K562 (cell line): ENCODE measurements around the gene ADRM1. TPM values are rescaled to one million over a fixed set of nuclear protein-coding genes. Genes with fewer than 3 reads are reported as not detected.
A peak's percentile ranks its signal among the peaks of the same experiment; 100 is the strongest.

Experiments
- ATAC-seq: fragments of 200-7000 bp; cut with Tn5 transposase; 3 replicates; pipeline ENCODE4 v1.9.1; 2020; ENCODE audit warnings: moderate library complexity
- BruUV-seq: library from RNA; stranded (reverse); fragments of 400-500 nt; replicated peaks from 2 replicates; lab custom pipeline; 2021; lab: Mats Ljungman, UMichigan
- CTCF ChIA-PET: fragments of 300-600 bp; formaldehyde crosslinking; extraction: SDS; loops from one replicate; lab custom pipeline; 2021; ENCODE audit warnings: low intra/inter-chr PET ratio; lab: Yijun Ruan, JAX
- POLR2A ChIA-PET: fragments of 300-600, 350-650 bp; sonication (Branson Sonifier 250); formaldehyde crosslinking; extraction: SDS; loops from one replicate; lab custom pipeline; 2021; ENCODE audit warnings: antibody characterized with exemption, inconsistent platforms; lab: Yijun Ruan, JAX
- DNase-seq, 4 experiments: peaks; one replicate each; pipeline versions ENCODE4 v3.0.0 to v3.0.0-alpha.2; 2011 to 2018; ENCODE audit warnings: low spot score in 3 of 4, mixed read lengths in 3 of 4; ENCODE audit errors: extremely low read depth in 1 of 4
- FAIRE-seq: peaks from 2 replicates; lab custom pipeline; 2011; peaks lifted over from hg19 to GRCh38; lab: Jason Lieb, UNC
- H2AFZ ChIP-seq: 2 replicates; pipeline ENCODE4 v1.6.0; 2011; ENCODE audit warnings: low read depth, low read length, control low read depth, inconsistent platforms
- H3K27ac ChIP-seq: fragments of 200-600 bp; 3 replicates; pipeline ENCODE4 v1.8.0; 2011; ENCODE audit warnings: low read depth, mild to moderate bottlenecking, control low read depth, inconsistent platforms, low read length, moderate library complexity, mixed read lengths; ENCODE audit errors: extremely low read depth
- H3K27me3 ChIP-seq, 2 experiments: fragments of 300-600 bp in 1 of 2; 2 replicates in 1 of 2; 3 replicates in 1 of 2; pipeline versions ENCODE4 v1.6.0 to v1.8.0; 2011; ENCODE audit warnings: inconsistent platforms in 2 of 2, low read length in 2 of 2, mild to moderate bottlenecking in 1 of 2, mixed read lengths in 1 of 2, moderate library complexity in 1 of 2; ENCODE audit not compliant: control insufficient read depth in 2 of 2, insufficient read depth in 2 of 2
- H3K36me3 ChIP-seq: fragments of 300-600 bp; 3 replicates; pipeline ENCODE4 v1.8.0; 2011; ENCODE audit warnings: mild to moderate bottlenecking, low read length, inconsistent platforms; ENCODE audit not compliant: control insufficient read depth, insufficient read depth
- H3K4me1 ChIP-seq, 2 experiments: fragments of 200-600 bp in 1 of 2; replicated peaks in 1 of 2; 2 replicates in 1 of 2; 3 replicates in 1 of 2; pipeline versions ENCODE4 v1.5.1 to v1.8.0; 2011; ENCODE audit warnings: inconsistent platforms in 2 of 2, low read length in 2 of 2, mild to moderate bottlenecking in 1 of 2, mixed read lengths in 1 of 2, moderate library complexity in 1 of 2; ENCODE audit not compliant: control insufficient read depth in 2 of 2, insufficient read depth in 2 of 2
- H3K4me2 ChIP-seq: 2 replicates; pipeline ENCODE4 v1.6.1; 2011; ENCODE audit warnings: low read length, control low read depth, inconsistent platforms, mixed read lengths; ENCODE audit not compliant: insufficient read depth
- H3K4me3 ChIP-seq: fragments of 200-600 bp; sonication (generic), shearing (Covaris generic); 2 replicates; pipeline ENCODE4 v1.5.1; 2016; ENCODE audit warnings: control low read depth, inconsistent platforms
- H3K79me2 ChIP-seq: fragments of 200-600 bp; 3 replicates; pipeline ENCODE4 v1.8.0; 2011; ENCODE audit warnings: low read length, inconsistent platforms; ENCODE audit not compliant: control insufficient read depth, insufficient read depth
- H3K9ac ChIP-seq, 2 experiments: 2 replicates each; pipeline versions ENCODE4 v1.6.0 to v1.6.1; 2011; ENCODE audit warnings: low read depth in 2 of 2, low read length in 2 of 2, control low read depth in 1 of 2, inconsistent platforms in 1 of 2, mild to moderate bottlenecking in 1 of 2, mixed read lengths in 1 of 2; ENCODE audit not compliant: insufficient read depth in 1 of 2
- H3K9me1 ChIP-seq: one replicate; pipeline ENCODE4 v1.6.0; 2011; ENCODE audit warnings: inconsistent platforms, mild to moderate bottlenecking, low read length, moderate library complexity; ENCODE audit not compliant: control insufficient read depth, insufficient read depth
- H3K9me3 ChIP-seq: replicated peaks from 2 replicates; pipeline ENCODE4 v1.5.1; 2011; ENCODE audit warnings: low read depth, low read length, inconsistent platforms; ENCODE audit not compliant: control insufficient read depth, insufficient read depth
- H4K20me1 ChIP-seq: replicated peaks from 2 replicates; pipeline ENCODE4 v1.6.1; 2011; ENCODE audit warnings: low read length, inconsistent platforms, mixed read lengths; ENCODE audit not compliant: control insufficient read depth, insufficient read depth
- DLX4 ChIP-seq: fragments of 250-450 bp; sonication (Bioruptor Pico); IDR thresholded peaks from 2 replicates; pipeline ENCODE4 v1.6.1; 2021; ENCODE audit warnings: mild to moderate bottlenecking
- EGR1 ChIP-seq: fragments of 450-650 bp; conservative IDR thresholded peaks from 2 replicates; pipeline ENCODE4 v1.6.1; 2017; ENCODE audit warnings: mild to moderate bottlenecking
- SPI1 ChIP-seq: IDR thresholded peaks from 2 replicates; pipeline ENCODE4 v1.6.1; 2011; ENCODE audit warnings: low read depth, low read length, control low read depth, borderline replicate concordance
- TAF15 ChIP-seq: fragments of 200-400 bp; formaldehyde crosslinking; IDR thresholded peaks from 2 replicates; pipeline ENCODE4 v1.6.1; 2017; ENCODE audit warnings: mild to moderate bottlenecking, low read depth, low read length, moderate library complexity
- TFAP4 ChIP-seq: sonication (generic); formaldehyde crosslinking; IDR thresholded peaks from 2 replicates; pipeline ENCODE4 v1.8.0; 2022; ENCODE audit warnings: missing genetic modification reagents, mild to moderate bottlenecking, moderate library complexity, borderline replicate concordance
- ZNF609 ChIP-seq: sonication (generic); formaldehyde crosslinking; IDR thresholded peaks from 2 replicates; pipeline ENCODE4 v1.8.1; 2023; ENCODE audit warnings: missing genetic modification reagents, mild to moderate bottlenecking, borderline replicate concordance
- WGBS: fragments of 100-300 bp; shearing (Covaris generic); methylation state at CpG from one replicate; pipeline ENCODE4 v1.1.6; 2016; ENCODE audit warnings: low coverage, mixed read lengths; ENCODE audit not compliant: insufficient coverage; ENCODE audit errors: missing lambda C conversion rate; 5-methylcytosine and 5-hydroxymethylcytosine counted together
- in situ Hi-C: fragments of 300-500 bp; cut with MboI; formaldehyde crosslinking; loops from 4 replicates; pipeline ENCODE4 v1.15.0; 2018; ENCODE audit warnings: inconsistent platforms, mixed read lengths
- intact Hi-C: fragments of 100-400 bp; cut with micrococcal nuclease; formaldehyde crosslinking; loops from 2 replicates; pipeline ENCODE4 v1.14.2; 2022
- polyA plus RNA-seq, 8 experiments: library from polyadenylated mRNA; depleted of rRNA in 4 of 8; stranded (reverse) in 5 of 8; unstranded in 3 of 8; fragments of >200 nt; fragmentation: Nextera tagmentation in 2 of 8; fragmentation: Illumina TruSeq in 1 of 8; extraction: Ambion mirVana in 2 of 8; extraction: Trizol in 1 of 8; gene quantifications; 2 replicates each; pipeline versions ENCODE4 v1.2.1 to v1.2.3, GENCODE V29; 2011 to 2014; ENCODE audit warnings: inconsistent platforms in 1 of 8, missing spikeins in 1 of 8
- total RNA-seq, 7 experiments: library from RNA; depleted of rRNA in 6 of 7; stranded (reverse); fragments of >200 nt in 6 of 7; fragmentation: Illumina TruSeq in 2 of 7; extraction: Trizol in 2 of 7; gene quantifications; 2 replicates each; pipeline versions ENCODE4 v1.2.1 to v1.2.3, GENCODE V29; 2011 to 2021; ENCODE audit warnings: low replicate concordance in 1 of 7

Gene ADRM1
- total and polyA plus RNA-seq, 9 of the 15 experiments (the other 6 are each of a cell fraction or from before 2014, with no cell fraction given), result 5.0 to 223 (median 67.4) TPM

GRCh38 chr20:62314339-62314638, 11.5 kb downstream of the ADRM1 start:
- no peaks in the 10 kb centered on the region for H4K20me1 ChIP-seq
- no TSS peak for BruUV-seq
- 97% methylated on average over 11 of the region's 12 CpGs for WGBS

GRCh38 chr20:62314711-62315302, 12.0 kb downstream of the ADRM1 start:
- WGBS, result 97% methylated on average over 21 of the region's 25 CpGs
- in situ Hi-C loops, result no loop called here
- no peak for TF ChIP-seq EGR1
- no peak for TF ChIP-seq ZNF609
- no peak for TF ChIP-seq DLX4 (CRISPR knock-in tag)
- TF ChIP-seq TAF15, result no peak

More at GRCh38 chr20:62314339-62314638, 11.5 kb downstream of the ADRM1 start:
- Histone ChIP-seq H3K9me1 (no peaks in the 10 kb centered on the region), H3K9me3 (no peaks in the 10 kb centered on the region), H3K27ac (no peak overlapping the region)
- FAIRE-seq, result no peak
- CTCF ChIA-PET, result no interaction called here
- TF ChIP-seq SPI1, result no peak
- TF ChIP-seq TFAP4 (CRISPR knock-in tag), result peak; percentile 14; the same call in 1 of the 2 replicates
- TF ChIP-seq, all 486 proteins: peak for 1
- intact Hi-C loops (no loop called here), in situ Hi-C loops (no loop called here)
- no peak overlapping the region for H3K4me2 ChIP-seq
- H3K9ac ChIP-seq, result no peak overlapping the region
- H3K27me3 ChIP-seq, result no peaks in the 10 kb centered on the region
- ATAC-seq (no peak), DNase-seq (no peak)
- H3K4me1 ChIP-seq, result peaks cover 0 to 47% of the 10 kb centered on the region in 2 experiments; a peak in 2 of 5 replicates
- POLR2A ChIA-PET, result interaction anchor here (3.1 kb wide), 1 partner anchor 8 kb away, joined by 19 read pairs; no protein-coding TSS in a partner anchor
- peaks cover 89% of the 10 kb centered on the region; the same call in 2 of the 3 replicates for H3K36me3 ChIP-seq
- no peak overlapping the region for H3K4me3 ChIP-seq
- H3K79me2 ChIP-seq, result no peaks in the 10 kb centered on the region
- H2AFZ ChIP-seq, result no peak overlapping the region

More at GRCh38 chr20:62314711-62315302, 12.0 kb downstream of the ADRM1 start:
- no TSS peak for BruUV-seq
- CTCF ChIA-PET, result no interaction called here
- no peak for DNase-seq
- no peak for FAIRE-seq
- no peak overlapping the region for H3K4me2 ChIP-seq
- H4K20me1 ChIP-seq, result no peaks in the 10 kb centered on the region
- no peak overlapping the region for H3K4me3 ChIP-seq
- H3K9ac ChIP-seq, result no peak overlapping the region
- no peak for ATAC-seq
- no peaks in the 10 kb centered on the region for H3K79me2 ChIP-seq
- H3K9me3 ChIP-seq, result no peaks in the 10 kb centered on the region
- no peaks in the 10 kb centered on the region for H3K27me3 ChIP-seq
- peaks cover 91% of the 10 kb centered on the region; the same call in 2 of the 3 replicates for H3K36me3 ChIP-seq
- H3K27ac ChIP-seq, result no peak overlapping the region
- H3K9me1 ChIP-seq, result no peaks in the 10 kb centered on the region
- POLR2A ChIA-PET, result interaction anchor here (3.1 kb wide), 1 partner anchor 9 kb away, joined by 19 read pairs; no protein-coding TSS in a partner anchor
- peaks cover 0 to 48% of the 10 kb centered on the region in 2 experiments; a peak in 2 of 5 replicates for H3K4me1 ChIP-seq
- H2AFZ ChIP-seq, result no peak overlapping the region
- intact Hi-C loops, result no loop called here
